HepG2 (cell line): ENCODE data around the gene SIK3. TPM values are rescaled to one million over a fixed set of nuclear protein-coding genes. Genes with fewer than 3 reads are reported as not detected.

Experiments used
- BRCA1 ChIP-seq: sonication (generic); formaldehyde crosslinking; IDR thresholded peaks from 2 replicates; pipeline ENCODE4 v1.4.0; 2020; ENCODE audit warnings: missing genetic modification reagents
- ELF4 ChIP-seq: sonication (generic); formaldehyde crosslinking; IDR thresholded peaks from 2 replicates; pipeline ENCODE4 v1.5.0; 2020; ENCODE audit warnings: missing genetic modification reagents, mild to moderate bottlenecking, moderate library complexity, borderline replicate concordance
- FOXJ3 ChIP-seq: sonication (generic); formaldehyde crosslinking; IDR thresholded peaks from 2 replicates; pipeline ENCODE4 v1.4.0; 2020; ENCODE audit warnings: missing genetic modification reagents, mild to moderate bottlenecking, borderline replicate concordance
- KMT2B ChIP-seq: IDR thresholded peaks from 2 replicates; pipeline ENCODE4 v1.6.1; 2016; ENCODE audit warnings: missing genetic modification reagents, missing compliant biosample characterization
- TRIM24 ChIP-seq: sonication (generic); formaldehyde crosslinking; IDR thresholded peaks from 2 replicates; pipeline ENCODE4 v1.8.0; 2022; ENCODE audit warnings: mild to moderate bottlenecking, missing genetic modification reagents
- ZBTB38 ChIP-seq: sonication (generic); formaldehyde crosslinking; IDR thresholded peaks from 2 replicates; pipeline ENCODE4 v1.5.1; 2020; ENCODE audit warnings: mild to moderate bottlenecking, missing genetic modification reagents
- ZFP36 ChIP-seq: fragments of 150-350 bp; IDR thresholded peaks from 2 replicates; pipeline ENCODE4 v1.6.1; 2018; ENCODE audit warnings: borderline replicate concordance, low read length, low read depth; ENCODE audit not compliant: partially characterized antibody
- ZNF10 ChIP-seq: sonication (generic); formaldehyde crosslinking; IDR thresholded peaks from 2 replicates; pipeline ENCODE4 v1.4.0; 2020; ENCODE audit warnings: mild to moderate bottlenecking, low read depth, missing genetic modification reagents, borderline replicate concordance
- ZNF333 ChIP-seq: sonication (generic); formaldehyde crosslinking; IDR thresholded peaks from 2 replicates; pipeline ENCODE4 v1.4.0; 2020; ENCODE audit warnings: mild to moderate bottlenecking, missing genetic modification reagents, borderline replicate concordance
- ZNF570 ChIP-seq: sonication (generic); formaldehyde crosslinking; IDR thresholded peaks from 2 replicates; pipeline ENCODE4 v1.4.0; 2020; ENCODE audit warnings: mild to moderate bottlenecking, missing genetic modification reagents, borderline replicate concordance
- ZNF605 ChIP-seq: sonication (generic); formaldehyde crosslinking; IDR thresholded peaks from 2 replicates; pipeline ENCODE4 v1.8.0; 2022; ENCODE audit warnings: mild to moderate bottlenecking, missing genetic modification reagents
- ZNF839 ChIP-seq: sonication (generic); formaldehyde crosslinking; IDR thresholded peaks from 2 replicates; pipeline ENCODE4 v1.4.0; 2020; ENCODE audit warnings: missing genetic modification reagents, mild to moderate bottlenecking, borderline replicate concordance
- ZNF850 ChIP-seq: sonication (generic); formaldehyde crosslinking; conservative IDR thresholded peaks from 2 replicates; pipeline ENCODE4 v1.9.0; 2021; ENCODE audit warnings: mild to moderate bottlenecking, missing genetic modification reagents
- ZNF878 ChIP-seq: sonication (generic); formaldehyde crosslinking; IDR thresholded peaks from 2 replicates; pipeline ENCODE4 v1.8.1; 2023; ENCODE audit warnings: mild to moderate bottlenecking, missing genetic modification reagents, moderate library complexity
- polyA plus RNA-seq, 8 experiments: library from polyadenylated mRNA; depleted of rRNA in 3 of 8; stranded (reverse) in 7 of 8; unstranded in 1 of 8; fragments of >200 nt; fragmentation: Illumina TruSeq in 4 of 8; extraction: Trizol in 4 of 8; gene quantifications; 2 replicates each; pipeline versions ENCODE4 v1.2.1 to v1.2.3, GENCODE V29; 2011 to 2016; ENCODE audit warnings: low read depth in 4 of 8, missing spikeins in 1 of 8, mixed read lengths in 1 of 8; ENCODE audit not compliant: insufficient read depth in 1 of 8
- total RNA-seq, 5 experiments: library from RNA; depleted of rRNA; stranded (reverse); fragments of >200 nt; fragmentation: Illumina TruSeq; extraction: Trizol; gene quantifications; 2 replicates each; pipeline ENCODE4 v1.2.3, GENCODE V29; 2016; ENCODE audit warnings: low read depth in 1 of 5
- TF ChIP-seq, protein P1 (sequence below): sonication (generic); formaldehyde crosslinking; IDR thresholded peaks from 2 replicates; pipeline ENCODE4 v1.9.0; 2021; ENCODE audit warnings: missing genetic modification reagents, mild to moderate bottlenecking, borderline replicate concordance
- TF ChIP-seq, protein P2 (sequence below), 2 experiments: IDR thresholded peaks; 2 replicates each; pipeline ENCODE4 v1.6.1; 2011 to 2012; ENCODE audit warnings: low read length in 2 of 2, borderline replicate concordance in 1 of 2, low read depth in 1 of 2, mild to moderate bottlenecking in 1 of 2, moderate library complexity in 1 of 2
- TF ChIP-seq, protein P3 (sequence below): sonication (generic); formaldehyde crosslinking; IDR thresholded peaks from 2 replicates; pipeline ENCODE4 v1.4.0; 2020; ENCODE audit warnings: missing genetic modification reagents, borderline replicate concordance
- TF ChIP-seq, protein P4 (sequence below): sonication (generic); formaldehyde crosslinking; IDR thresholded peaks from 2 replicates; pipeline ENCODE4 v1.8.0; 2022; ENCODE audit warnings: low read depth, missing genetic modification reagents

Gene SIK3
- total and polyA plus RNA-seq, 2 of the 13 experiments (the other 11 are each of a cell fraction or from before 2014, with no cell fraction given): 5.7 to 9.8 TPM

DNA sequence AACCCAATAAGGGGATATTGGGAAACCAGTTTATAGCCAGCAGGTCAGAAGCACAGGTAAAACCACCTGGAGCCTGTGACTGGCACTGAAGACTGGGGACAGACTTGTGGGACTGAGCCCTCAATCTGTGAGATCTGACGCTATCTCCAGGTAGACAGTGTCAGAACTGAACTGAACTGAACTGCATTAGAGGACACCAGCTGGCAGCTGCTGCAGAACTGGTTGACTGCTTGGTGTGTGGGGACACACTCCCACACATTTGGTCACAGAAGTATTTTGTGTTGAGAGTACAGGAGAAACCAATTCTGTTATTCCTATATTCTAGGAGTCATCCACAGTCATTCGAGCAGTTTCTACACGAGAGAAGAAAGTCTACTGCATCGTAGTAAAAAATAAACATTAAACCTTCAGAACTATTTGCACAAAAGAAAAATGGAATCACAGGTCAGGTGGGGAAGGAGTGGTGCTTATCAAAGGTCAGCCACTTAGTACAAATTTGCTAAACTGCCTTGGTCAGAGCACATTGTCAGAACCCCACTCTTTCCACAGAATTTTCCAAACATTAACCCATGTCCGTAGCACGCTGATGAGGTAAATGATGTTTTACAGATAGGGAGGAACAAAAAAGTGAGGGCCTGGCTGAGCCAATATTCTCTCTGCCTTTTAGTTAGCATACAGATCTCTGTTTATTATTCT is 77.2 kb downstream of the SIK3 start (continued):
- TF ChIP-seq FOXJ3 (CRISPR knock-in tag): peak; percentile 63; the same call in 1 of the 2 replicates
- TF ChIP-seq ZNF850 (CRISPR knock-in tag): no peak; the same call in 1 of the 2 replicates
- no peak for TF ChIP-seq ZNF333 (CRISPR knock-in tag)
- TF ChIP-seq, protein P1, sequence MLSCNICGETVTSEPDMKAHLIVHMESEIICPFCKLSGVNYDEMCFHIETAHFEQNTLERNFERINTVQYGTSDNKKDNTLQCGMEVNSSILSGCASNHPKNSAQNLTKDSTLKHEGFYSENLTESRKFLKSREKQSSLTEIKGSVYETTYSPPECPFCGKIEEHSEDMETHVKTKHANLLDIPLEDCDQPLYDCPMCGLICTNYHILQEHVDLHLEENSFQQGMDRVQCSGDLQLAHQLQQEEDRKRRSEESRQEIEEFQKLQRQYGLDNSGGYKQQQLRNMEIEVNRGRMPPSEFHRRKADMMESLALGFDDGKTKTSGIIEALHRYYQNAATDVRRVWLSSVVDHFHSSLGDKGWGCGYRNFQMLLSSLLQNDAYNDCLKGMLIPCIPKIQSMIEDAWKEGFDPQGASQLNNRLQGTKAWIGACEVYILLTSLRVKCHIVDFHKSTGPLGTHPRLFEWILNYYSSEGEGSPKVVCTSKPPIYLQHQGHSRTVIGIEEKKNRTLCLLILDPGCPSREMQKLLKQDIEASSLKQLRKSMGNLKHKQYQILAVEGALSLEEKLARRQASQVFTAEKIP (CRISPR knock-in tag): no peak
- no peak; the same call in 1 of the 2 replicates for TF ChIP-seq ZNF605 (CRISPR knock-in tag)
- no peak for TF ChIP-seq ZNF839 (CRISPR knock-in tag)
- TF ChIP-seq ZNF10 (CRISPR knock-in tag): no peak
- TF ChIP-seq BRCA1: no peak
- TF ChIP-seq, protein P2, sequence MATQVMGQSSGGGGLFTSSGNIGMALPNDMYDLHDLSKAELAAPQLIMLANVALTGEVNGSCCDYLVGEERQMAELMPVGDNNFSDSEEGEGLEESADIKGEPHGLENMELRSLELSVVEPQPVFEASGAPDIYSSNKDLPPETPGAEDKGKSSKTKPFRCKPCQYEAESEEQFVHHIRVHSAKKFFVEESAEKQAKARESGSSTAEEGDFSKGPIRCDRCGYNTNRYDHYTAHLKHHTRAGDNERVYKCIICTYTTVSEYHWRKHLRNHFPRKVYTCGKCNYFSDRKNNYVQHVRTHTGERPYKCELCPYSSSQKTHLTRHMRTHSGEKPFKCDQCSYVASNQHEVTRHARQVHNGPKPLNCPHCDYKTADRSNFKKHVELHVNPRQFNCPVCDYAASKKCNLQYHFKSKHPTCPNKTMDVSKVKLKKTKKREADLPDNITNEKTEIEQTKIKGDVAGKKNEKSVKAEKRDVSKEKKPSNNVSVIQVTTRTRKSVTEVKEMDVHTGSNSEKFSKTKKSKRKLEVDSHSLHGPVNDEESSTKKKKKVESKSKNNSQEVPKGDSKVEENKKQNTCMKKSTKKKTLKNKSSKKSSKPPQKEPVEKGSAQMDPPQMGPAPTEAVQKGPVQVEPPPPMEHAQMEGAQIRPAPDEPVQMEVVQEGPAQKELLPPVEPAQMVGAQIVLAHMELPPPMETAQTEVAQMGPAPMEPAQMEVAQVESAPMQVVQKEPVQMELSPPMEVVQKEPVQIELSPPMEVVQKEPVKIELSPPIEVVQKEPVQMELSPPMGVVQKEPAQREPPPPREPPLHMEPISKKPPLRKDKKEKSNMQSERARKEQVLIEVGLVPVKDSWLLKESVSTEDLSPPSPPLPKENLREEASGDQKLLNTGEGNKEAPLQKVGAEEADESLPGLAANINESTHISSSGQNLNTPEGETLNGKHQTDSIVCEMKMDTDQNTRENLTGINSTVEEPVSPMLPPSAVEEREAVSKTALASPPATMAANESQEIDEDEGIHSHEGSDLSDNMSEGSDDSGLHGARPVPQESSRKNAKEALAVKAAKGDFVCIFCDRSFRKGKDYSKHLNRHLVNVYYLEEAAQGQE (IDR thresholded peaks at IDR 0.05; ENCODE audit: borderline replicate concordance in 1 of 2, low read depth in 1 of 2, low read length in 2 of 2): no peak
- no peak for TF ChIP-seq KMT2B (CRISPR knock-in tag)
- TF ChIP-seq, protein P3, sequence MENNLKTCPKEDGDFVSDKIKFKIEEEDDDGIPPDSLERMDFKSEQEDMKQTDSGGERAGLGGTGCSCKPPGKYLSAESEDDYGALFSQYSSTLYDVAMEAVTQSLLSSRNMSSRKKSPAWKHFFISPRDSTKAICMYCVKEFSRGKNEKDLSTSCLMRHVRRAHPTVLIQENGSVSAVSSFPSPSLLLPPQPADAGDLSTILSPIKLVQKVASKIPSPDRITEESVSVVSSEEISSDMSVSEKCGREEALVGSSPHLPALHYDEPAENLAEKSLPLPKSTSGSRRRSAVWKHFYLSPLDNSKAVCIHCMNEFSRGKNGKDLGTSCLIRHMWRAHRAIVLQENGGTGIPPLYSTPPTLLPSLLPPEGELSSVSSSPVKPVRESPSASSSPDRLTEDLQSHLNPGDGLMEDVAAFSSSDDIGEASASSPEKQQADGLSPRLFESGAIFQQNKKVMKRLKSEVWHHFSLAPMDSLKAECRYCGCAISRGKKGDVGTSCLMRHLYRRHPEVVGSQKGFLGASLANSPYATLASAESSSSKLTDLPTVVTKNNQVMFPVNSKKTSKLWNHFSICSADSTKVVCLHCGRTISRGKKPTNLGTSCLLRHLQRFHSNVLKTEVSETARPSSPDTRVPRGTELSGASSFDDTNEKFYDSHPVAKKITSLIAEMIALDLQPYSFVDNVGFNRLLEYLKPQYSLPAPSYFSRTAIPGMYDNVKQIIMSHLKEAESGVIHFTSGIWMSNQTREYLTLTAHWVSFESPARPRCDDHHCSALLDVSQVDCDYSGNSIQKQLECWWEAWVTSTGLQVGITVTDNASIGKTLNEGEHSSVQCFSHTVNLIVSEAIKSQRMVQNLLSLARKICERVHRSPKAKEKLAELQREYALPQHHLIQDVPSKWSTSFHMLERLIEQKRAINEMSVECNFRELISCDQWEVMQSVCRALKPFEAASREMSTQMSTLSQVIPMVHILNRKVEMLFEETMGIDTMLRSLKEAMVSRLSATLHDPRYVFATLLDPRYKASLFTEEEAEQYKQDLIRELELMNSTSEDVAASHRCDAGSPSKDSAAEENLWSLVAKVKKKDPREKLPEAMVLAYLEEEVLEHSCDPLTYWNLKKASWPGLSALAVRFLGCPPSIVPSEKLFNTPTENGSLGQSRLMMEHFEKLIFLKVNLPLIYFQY (CRISPR knock-in tag): no peak
- TF ChIP-seq TRIM24: no peak
- no peak for TF ChIP-seq ZNF878 (CRISPR knock-in tag)
- no peak for TF ChIP-seq ZBTB38 (CRISPR knock-in tag)
- TF ChIP-seq, protein P4, sequence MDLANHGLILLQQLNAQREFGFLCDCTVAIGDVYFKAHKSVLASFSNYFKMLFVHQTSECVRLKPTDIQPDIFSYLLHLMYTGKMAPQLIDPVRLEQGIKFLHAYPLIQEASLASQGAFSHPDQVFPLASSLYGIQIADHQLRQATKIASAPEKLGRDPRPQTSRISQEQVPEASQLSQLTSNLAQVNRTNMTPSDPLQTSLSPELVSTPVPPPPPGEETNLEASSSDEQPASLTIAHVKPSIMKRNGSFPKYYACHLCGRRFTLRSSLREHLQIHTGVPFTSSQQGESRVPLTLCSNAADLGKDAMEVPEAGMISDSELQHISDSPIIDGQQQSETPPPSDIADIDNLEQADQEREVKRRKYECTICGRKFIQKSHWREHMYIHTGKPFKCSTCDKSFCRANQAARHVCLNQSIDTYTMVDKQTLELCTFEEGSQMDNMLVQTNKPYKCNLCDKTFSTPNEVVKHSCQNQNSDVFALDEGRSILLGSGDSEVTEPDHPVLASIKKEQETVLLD (CRISPR knock-in tag): no peak
- TF ChIP-seq ZNF570 (CRISPR knock-in tag): no peak
- no peak for TF ChIP-seq ZFP36
- no peak for TF ChIP-seq ELF4 (CRISPR knock-in tag)
